ENCODE measurements around the gene SLAIN2. TPM values are rescaled to one million over a fixed set of nuclear protein-coding genes. Genes with fewer than 3 reads are reported as not detected.

Gene SLAIN2
- total and polyA plus RNA-seq, 8 donors, result 60.1 to 87.0 (median 66.8) TPM

DNA sequence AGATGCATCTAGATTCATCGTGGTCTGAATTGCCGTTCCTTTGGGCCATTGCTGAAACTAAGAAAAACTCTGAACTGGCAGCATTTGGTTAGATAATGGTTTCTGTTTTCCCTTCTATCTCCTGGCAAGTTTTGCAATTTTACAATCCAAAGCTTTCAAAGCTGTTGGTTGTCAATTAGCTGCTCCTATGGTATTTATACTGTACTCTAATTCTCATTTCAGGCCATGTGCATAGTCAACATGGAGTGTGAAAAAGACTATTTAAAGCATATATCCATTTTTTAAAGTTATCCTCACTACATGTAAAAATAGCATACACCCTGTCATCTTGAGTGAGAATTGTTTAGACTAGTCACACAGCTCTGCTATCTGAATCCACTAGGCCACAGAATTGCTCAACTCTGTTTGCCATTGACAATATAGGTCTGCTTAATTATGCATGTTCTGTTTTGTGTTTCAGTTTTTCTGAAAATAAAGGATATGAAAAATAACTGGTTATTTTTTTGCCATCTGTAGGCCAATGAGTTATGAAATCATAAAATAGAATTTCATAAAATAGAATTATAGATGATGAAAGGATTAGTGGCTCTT, 44.0 kb upstream of the SLAIN2 start:
- H3K27ac ChIP-seq, result no peak overlapping the region
- no peaks in the 10 kb centered on the region for H3K9me3 ChIP-seq
- H3K4me1 ChIP-seq, result no peaks in the 10 kb centered on the region
- intact Hi-C loops (cut with DNase I), result no loop called here
- DNase-seq (no peak), ATAC-seq (no peak)
- no peak overlapping the region for H3K4me3 ChIP-seq
- no peaks in the 10 kb centered on the region for H3K27me3 ChIP-seq
- TF ChIP-seq, protein P1, sequence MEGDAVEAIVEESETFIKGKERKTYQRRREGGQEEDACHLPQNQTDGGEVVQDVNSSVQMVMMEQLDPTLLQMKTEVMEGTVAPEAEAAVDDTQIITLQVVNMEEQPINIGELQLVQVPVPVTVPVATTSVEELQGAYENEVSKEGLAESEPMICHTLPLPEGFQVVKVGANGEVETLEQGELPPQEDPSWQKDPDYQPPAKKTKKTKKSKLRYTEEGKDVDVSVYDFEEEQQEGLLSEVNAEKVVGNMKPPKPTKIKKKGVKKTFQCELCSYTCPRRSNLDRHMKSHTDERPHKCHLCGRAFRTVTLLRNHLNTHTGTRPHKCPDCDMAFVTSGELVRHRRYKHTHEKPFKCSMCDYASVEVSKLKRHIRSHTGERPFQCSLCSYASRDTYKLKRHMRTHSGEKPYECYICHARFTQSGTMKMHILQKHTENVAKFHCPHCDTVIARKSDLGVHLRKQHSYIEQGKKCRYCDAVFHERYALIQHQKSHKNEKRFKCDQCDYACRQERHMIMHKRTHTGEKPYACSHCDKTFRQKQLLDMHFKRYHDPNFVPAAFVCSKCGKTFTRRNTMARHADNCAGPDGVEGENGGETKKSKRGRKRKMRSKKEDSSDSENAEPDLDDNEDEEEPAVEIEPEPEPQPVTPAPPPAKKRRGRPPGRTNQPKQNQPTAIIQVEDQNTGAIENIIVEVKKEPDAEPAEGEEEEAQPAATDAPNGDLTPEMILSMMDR (IDR thresholded peaks at IDR 0.05), result no peak
- H3K36me3 ChIP-seq, result no peaks in the 10 kb centered on the region

- no peak for ATAC-seq
These were observed 41.8 kb upstream of the SLAIN2 start for GRCh38 chr4:48299560-48299959.

GRCh38 chr4:48300004-48300403, 41.3 kb upstream of the SLAIN2 start:
- DNase-seq (no peak), ATAC-seq (no peak)
- H3K9me3 ChIP-seq, result no peaks in the 10 kb centered on the region
- no peak overlapping the region for H3K4me3 ChIP-seq
- H3K27ac ChIP-seq, result no peak overlapping the region
- TF ChIP-seq, protein P1 (IDR thresholded peaks at IDR 0.05), result no peak
- no peaks in the 10 kb centered on the region for H3K27me3 ChIP-seq
- no peaks in the 10 kb centered on the region for H3K36me3 ChIP-seq
- intact Hi-C loops (cut with DNase I), result no loop called here
- no peaks in the 10 kb centered on the region for H3K4me1 ChIP-seq

More at GRCh38 chr4:48299560-48299959, 41.8 kb upstream of the SLAIN2 start:
- Histone ChIP-seq H3K27ac (no peak overlapping the region), H3K9me3 (no peaks in the 10 kb centered on the region), H3K36me3 (no peaks in the 10 kb centered on the region), H3K4me3 (no peak overlapping the region), H3K4me1 (no peaks in the 10 kb centered on the region), H3K27me3 (no peaks in the 10 kb centered on the region)
- intact Hi-C loops (cut with DNase I), result no loop called here
- DNase-seq, result no peak
- TF ChIP-seq, protein P1 (IDR thresholded peaks at IDR 0.05), result no peak

GRCh38 chr4:48305508-48305907, 35.8 kb upstream of the SLAIN2 start:
- Histone ChIP-seq H3K4me3 (no peak overlapping the region), H3K36me3 (no peaks in the 10 kb centered on the region), H3K9me3 (no peaks in the 10 kb centered on the region), H3K27me3 (no peaks in the 10 kb centered on the region), H3K4me1 (no peaks in the 10 kb centered on the region), H3K27ac (no peak overlapping the region)
- intact Hi-C loops (cut with DNase I), result no loop called here
- TF ChIP-seq, protein P1 (IDR thresholded peaks at IDR 0.05), result no peak
- ATAC-seq (no peak), DNase-seq (no peak)

GRCh38 chr4:48307528-48307927, 33.8 kb upstream of the SLAIN2 start:
- DNase-seq, result no peak
- Histone ChIP-seq H3K27ac (no peak overlapping the region), H3K9me3 (no peaks in the 10 kb centered on the region), H3K36me3 (no peaks in the 10 kb centered on the region), H3K27me3 (no peaks in the 10 kb centered on the region), H3K4me3 (no peak overlapping the region), H3K4me1 (no peaks in the 10 kb centered on the region)
- TF ChIP-seq, protein P1 (IDR thresholded peaks at IDR 0.05), result no peak
- intact Hi-C loops (cut with DNase I), result no loop called here
- no peak for ATAC-seq

All from left lung (tissue), 10 donors.